Testis (tissue), 2 donors: ENCODE data around the gene VEGFB.

Experiments used
- CTCF ChIP-seq, 3 experiments: fragments of 450-650 bp in 2 of 3; fragments of 200-600 bp in 1 of 3; sonication (generic) in 1 of 3; IDR thresholded peaks; one replicate each; pipeline ENCODE4 v1.5.1; 2016 to 2019; ENCODE audit warnings: antibody characterized with exemption in 3 of 3, mild to moderate bottlenecking in 2 of 3, moderate library complexity in 1 of 3
- POLR2A ChIP-seq: fragments of 450-650 bp; IDR thresholded peaks from one replicate; pipeline ENCODE4 v1.6.1; 2017; ENCODE audit warnings: antibody characterized with exemption, mild to moderate bottlenecking, moderate library complexity

GRCh38 chr11:64206457-64207255, 27.7 kb upstream of the VEGFB start, which contains the start of gene FERMT3:
- TF ChIP-seq CTCF (IDR thresholded peaks at IDR 0.05) (no peak), POLR2A (no peak)
